Sigmoid colon (tissue), 7 donors: ENCODE measurements around the gene SNX24. TPM values are rescaled to one million over a fixed set of nuclear protein-coding genes. Genes with fewer than 3 reads are reported as not detected.
"Not testable (repeated sequence)": the region's sequence is repeated elsewhere in the genome, so short reads cannot be mapped to it uniquely, and the experiment has no call there.

Source experiments
- DNase-seq: peaks from one replicate; pipeline ENCODE4 v3.0.0-alpha.2; 2019
- H3K27ac ChIP-seq, 4 donors: fragments of 200-600 bp; sonication (generic); one replicate each; pipeline ENCODE4 v1.5.1; 2016 to 2019; ENCODE audit warnings: mild to moderate bottlenecking in 1 of 4
- H3K27me3 ChIP-seq, 3 donors: fragments of 200-600 bp; sonication (generic); one replicate each; pipeline ENCODE4 v1.5.1; 2019; ENCODE audit warnings: mild to moderate bottlenecking in 1 of 3
- H3K36me3 ChIP-seq, 4 donors: fragments of 200-600 bp; sonication (generic); one replicate each; pipeline ENCODE4 v1.5.1; 2016 to 2019
- H3K4me1 ChIP-seq, 4 donors: fragments of 200-600 bp; sonication (generic); one replicate each; pipeline ENCODE4 v1.5.1; 2017 to 2019
- H3K4me3 ChIP-seq, 4 donors: fragments of 200-600 bp; sonication (generic); one replicate each; pipeline ENCODE4 v1.5.1; 2017 to 2019; ENCODE audit warnings: mild to moderate bottlenecking in 2 of 4, moderate library complexity in 1 of 4
- H3K9me3 ChIP-seq, 4 donors: fragments of 200-600 bp in 3 of 4; sonication (generic) in 3 of 4; one replicate each; pipeline versions ENCODE4 v1.5.1 to v1.6.1; 2013 to 2019
- CTCF ChIP-seq, 4 experiments: fragments of 450-650 bp in 3 of 4; fragments of 200-600 bp in 1 of 4; IDR thresholded peaks; one replicate each; pipeline ENCODE4 v1.5.1; 2016 to 2019; ENCODE audit warnings: antibody characterized with exemption in 4 of 4, mild to moderate bottlenecking in 3 of 4, moderate library complexity in 2 of 4
- EP300 ChIP-seq, 4 donors: sonication (generic); formaldehyde crosslinking; IDR thresholded peaks; one replicate each; pipeline ENCODE4 v1.6.1; 2017; ENCODE audit warnings: antibody characterized with exemption in 4 of 4
- POLR2A ChIP-seq, 2 donors: fragments of 450-650 bp; IDR thresholded peaks; one replicate each; pipeline ENCODE4 v1.6.1; 2016; ENCODE audit warnings: antibody characterized with exemption in 2 of 2, mild to moderate bottlenecking in 2 of 2, moderate library complexity in 2 of 2
- POLR2AphosphoS5 ChIP-seq, 4 donors: sonication (generic); formaldehyde crosslinking; IDR thresholded peaks; one replicate each; pipeline ENCODE4 v1.6.1; 2017; ENCODE audit warnings: antibody characterized with exemption in 4 of 4
- WGBS, 2 donors: extraction: QIAGEN DNeasy Blood & Tissue Kit; methylation state at CpG; one replicate each; pipeline ENCODE4 v1.1.7; 2013; 5-methylcytosine and 5-hydroxymethylcytosine counted together
- intact Hi-C: fragments of 100-400 bp; cut with DNase I; formaldehyde crosslinking; loops from one replicate; pipeline ENCODE4 v1.15.1; 2023
- polyA plus RNA-seq, 3 donors: library from polyadenylated mRNA; stranded (reverse); fragments of 200-250 nt; gene quantifications; one replicate each; pipeline ENCODE4 v1.2.3, GENCODE V29; 2013
- total RNA-seq, 4 donors: library from RNA; depleted of rRNA; stranded (reverse); fragments of >200 nt; gene quantifications; one replicate each; pipeline ENCODE4 v1.1.0, GENCODE V29; 2016
- donor health status: healthy with polysubstance abuse.
- donor health status: Bipolar disorder and iron deficiency.
- donor health status: healthy.

Gene SNX24
- total and polyA plus RNA-seq, 7 donors = 7.3 to 28.2 (median 10.7) TPM

GRCh38 chr5:122959740-122960445 lies 114.5 kb downstream of the SNX24 start:
- intact Hi-C loops = no loop called here
- Histone ChIP-seq H3K4me1 (no peaks in the 10 kb centered on the region), H3K4me3 (no peak overlapping the region), H3K27me3 (no peaks in the 10 kb centered on the region), H3K36me3 (peaks cover 0 to 6% (median 0%) of the 10 kb centered on the region in 4 donors), H3K9me3 (peaks cover 0 to 3% (median 0%) of the 10 kb centered on the region in 4 donors), H3K27ac (no peak overlapping the region)
- 52 to 64% methylated on average over 4 of the region's 4 CpGs for WGBS, 2 donors
- TF ChIP-seq POLR2A (IDR thresholded peaks at IDR 0.05) = no peak
- TF ChIP-seq CTCF (IDR thresholded peaks at IDR 0.05) = no peak
- no peak for TF ChIP-seq POLR2AphosphoS5 (IDR thresholded peaks at IDR 0.05)
- TF ChIP-seq EP300 (IDR thresholded peaks at IDR 0.05) = no peak
- DNase-seq = no peak

DNA sequence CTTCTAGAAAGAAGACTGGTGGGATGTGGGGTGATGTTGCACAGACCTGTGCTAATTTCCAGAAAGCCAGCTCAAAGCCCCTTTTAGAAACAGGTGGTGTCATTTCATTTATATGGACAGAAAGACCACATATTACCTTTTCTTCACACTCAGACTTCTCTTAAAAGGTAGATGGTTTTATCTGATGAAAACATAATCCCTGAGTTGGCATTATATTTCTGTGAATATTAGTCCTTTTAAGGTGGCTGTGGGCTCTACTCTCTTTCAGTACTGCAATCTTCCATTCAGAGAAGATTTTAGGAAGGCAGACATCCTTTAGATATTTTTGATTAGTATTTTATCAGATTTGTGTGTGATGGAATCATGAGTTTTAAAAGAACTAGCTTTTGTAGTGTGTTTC lies 117.9 kb downstream of the SNX24 start:
- DNase-seq = no peak
- H3K4me1 ChIP-seq = no peaks in the 10 kb centered on the region
- H3K27ac ChIP-seq = no peak overlapping the region
- H3K36me3 ChIP-seq = no peaks in the 10 kb centered on the region
- TF ChIP-seq CTCF (IDR thresholded peaks at IDR 0.05) = no peak
- TF ChIP-seq EP300 (IDR thresholded peaks at IDR 0.05) = no peak
- TF ChIP-seq POLR2A (IDR thresholded peaks at IDR 0.05) = no peak
- TF ChIP-seq POLR2AphosphoS5 (IDR thresholded peaks at IDR 0.05) = no peak
- no peaks in the 10 kb centered on the region for H3K9me3 ChIP-seq
- no peak overlapping the region for H3K4me3 ChIP-seq
- no peaks in the 10 kb centered on the region for H3K27me3 ChIP-seq
- intact Hi-C loops = no loop called here

GRCh38 chr5:122965111-122965510 lies 119.7 kb downstream of the SNX24 start:
- 71 to 83% methylated on average over 1 of the region's 1 CpG for WGBS, 2 donors
- H3K27me3 ChIP-seq = no peaks in the 10 kb centered on the region
- H3K4me1 ChIP-seq = no peaks in the 10 kb centered on the region
- TF ChIP-seq POLR2A (IDR thresholded peaks at IDR 0.05) (no peak), EP300 (IDR thresholded peaks at IDR 0.05) (no peak), POLR2AphosphoS5 (IDR thresholded peaks at IDR 0.05) (no peak)
- H3K36me3 ChIP-seq = no peaks in the 10 kb centered on the region
- H3K9me3 ChIP-seq = no peaks in the 10 kb centered on the region
- intact Hi-C loops = no loop called here
- DNase-seq = no peak
- no peak overlapping the region for H3K4me3 ChIP-seq
- H3K27ac ChIP-seq = no peak overlapping the region

DNA sequence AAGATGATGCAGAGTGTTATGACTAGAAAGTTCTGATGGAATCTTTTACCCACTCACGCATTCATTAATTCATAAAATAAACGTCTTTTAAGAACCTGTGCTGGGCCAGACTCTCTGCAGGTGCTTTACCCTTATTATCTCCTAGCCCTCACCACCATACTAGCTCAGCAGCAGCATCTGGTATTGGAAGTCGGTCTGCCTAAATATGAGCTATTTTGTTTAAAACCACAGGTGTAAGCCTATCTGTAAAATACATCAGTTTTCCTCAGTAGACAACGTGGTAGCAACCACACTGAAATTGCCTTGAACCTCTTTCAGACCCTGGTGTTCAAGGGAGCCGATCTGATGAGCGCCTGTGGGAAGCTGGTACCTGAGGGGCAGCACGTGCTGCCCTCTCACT lies 121.7 kb downstream of the SNX24 start:
- no peak overlapping the region for H3K27ac ChIP-seq
- 81 to 92% methylated on average over 7 of the region's 7 CpGs for WGBS, 2 donors
- no peak overlapping the region for H3K4me3 ChIP-seq
- DNase-seq = no peak
- H3K36me3 ChIP-seq = no peaks in the 10 kb centered on the region
- no peaks in the 10 kb centered on the region for H3K9me3 ChIP-seq
- TF ChIP-seq POLR2AphosphoS5 (IDR thresholded peaks at IDR 0.05) (no peak), POLR2A (IDR thresholded peaks at IDR 0.05) (no peak), EP300 (IDR thresholded peaks at IDR 0.05) (no peak), CTCF (IDR thresholded peaks at IDR 0.05) (no peak)
- H3K4me1 ChIP-seq = no peaks in the 10 kb centered on the region
- H3K27me3 ChIP-seq = no peaks in the 10 kb centered on the region
- intact Hi-C loops = no loop called here

DNA sequence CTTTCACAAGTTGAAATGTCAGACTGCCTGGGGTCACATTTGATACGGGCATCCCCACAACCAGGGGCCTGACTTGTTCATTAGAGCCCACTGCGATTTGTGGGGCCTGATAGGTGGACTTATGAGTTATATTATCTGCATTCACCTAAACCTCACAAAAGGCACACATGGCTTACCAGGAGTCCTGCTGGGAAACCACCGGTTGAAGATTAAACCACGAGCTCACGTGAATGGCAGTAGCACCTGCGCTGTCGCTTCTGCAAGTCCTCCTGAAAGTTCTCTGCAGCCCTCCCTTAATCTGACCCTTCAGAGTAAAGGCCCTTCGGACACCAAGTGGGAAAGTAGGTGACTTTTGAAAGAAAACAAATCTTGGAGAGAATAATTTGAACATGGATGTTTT lies 122.2 kb downstream of the SNX24 start:
- Histone ChIP-seq H3K9me3 (no peaks in the 10 kb centered on the region), H3K4me3 (no peak overlapping the region), H3K36me3 (no peaks in the 10 kb centered on the region), H3K27me3 (no peaks in the 10 kb centered on the region), H3K4me1 (no peaks in the 10 kb centered on the region), H3K27ac (no peak overlapping the region)
- no peak for DNase-seq
- TF ChIP-seq POLR2AphosphoS5 (IDR thresholded peaks at IDR 0.05) = no peak
- TF ChIP-seq EP300 (IDR thresholded peaks at IDR 0.05) = no peak
- TF ChIP-seq POLR2A (IDR thresholded peaks at IDR 0.05) = no peak
- TF ChIP-seq CTCF (IDR thresholded peaks at IDR 0.05) = no peak
- intact Hi-C loops = no loop called here
- 73 to 78% methylated on average over 8 of the region's 8 CpGs for WGBS, 2 donors

DNA sequence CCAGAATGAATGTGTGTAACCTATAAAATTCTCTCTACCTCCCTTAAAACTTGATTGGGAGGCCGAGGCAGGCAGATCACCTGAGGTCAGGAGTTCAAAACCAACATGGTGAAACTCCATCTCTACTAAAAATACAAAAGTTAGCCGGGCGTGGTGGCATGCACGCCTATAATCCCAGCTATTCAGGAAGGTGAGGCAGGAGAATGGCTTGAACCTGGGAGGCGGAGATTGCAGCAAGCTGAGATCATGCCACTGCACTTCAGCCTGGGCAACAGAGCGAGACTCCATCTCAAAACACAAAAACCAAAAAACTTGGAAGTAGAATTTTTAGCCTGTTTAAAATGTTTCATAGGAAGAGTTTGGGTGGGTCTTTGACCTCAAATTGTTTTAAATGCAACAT lies 122.6 kb downstream of the SNX24 start:
- H3K4me1 ChIP-seq, H3K36me3 ChIP-seq, H3K9me3 ChIP-seq, H3K27ac ChIP-seq, H3K27me3 ChIP-seq, DNase-seq, intact Hi-C loops, H3K4me3 ChIP-seq: not testable (repeated sequence)
- 89 to 94% methylated on average over 6 of the region's 6 CpGs for WGBS, 2 donors
